GM23248 (cell line): ENCODE data around the gene PHF23. TPM values are rescaled to one million over a fixed set of nuclear protein-coding genes. Genes with fewer than 3 reads are reported as not detected.

Source experiments
- DNase-seq: peaks from one replicate; pipeline ENCODE4 v3.0.0-alpha.2; 2015
- H2AFZ ChIP-seq: fragments of 200-600 bp; sonication (generic); 2 replicates; pipeline ENCODE4 v1.6.1; 2016; ENCODE audit warnings: antibody characterized with exemption
- H3F3A ChIP-seq: fragments of 200-600 bp; sonication (generic); 2 replicates; pipeline ENCODE4 v1.6.1; 2016; ENCODE audit warnings: mild to moderate bottlenecking, antibody characterized with exemption, mixed run types; ENCODE audit not compliant: insufficient read depth
- H3K27ac ChIP-seq: fragments of 200-600 bp; sonication (generic); 2 replicates; pipeline ENCODE4 v1.5.1; 2016; ENCODE audit warnings: mild to moderate bottlenecking
- H3K27me3 ChIP-seq: fragments of 200-600 bp; sonication (generic); replicated peaks from 2 replicates; pipeline ENCODE4 v1.6.1; 2016; ENCODE audit warnings: mild to moderate bottlenecking; ENCODE audit not compliant: insufficient read depth
- H3K36me3 ChIP-seq: fragments of 200-600 bp; sonication (generic); 2 replicates; pipeline ENCODE4 v1.6.1; 2016; ENCODE audit warnings: low read depth, mild to moderate bottlenecking
- H3K4me1 ChIP-seq: fragments of 200-600 bp; sonication (generic); 2 replicates; pipeline ENCODE4 v1.6.1; 2016; ENCODE audit warnings: mild to moderate bottlenecking; ENCODE audit not compliant: insufficient read depth
- H3K4me2 ChIP-seq: fragments of 200-600 bp; sonication (generic); one replicate; pipeline ENCODE4 v1.6.1; 2016; ENCODE audit warnings: mild to moderate bottlenecking; ENCODE audit not compliant: unreplicated experiment
- H3K4me3 ChIP-seq: fragments of 200-600 bp; sonication (generic); 2 replicates; pipeline ENCODE4 v1.5.1; 2016; ENCODE audit warnings: mild to moderate bottlenecking
- H3K79me2 ChIP-seq: fragments of 200-600 bp; sonication (generic); 2 replicates; pipeline ENCODE4 v1.6.1; 2016; ENCODE audit warnings: mild to moderate bottlenecking; ENCODE audit not compliant: insufficient read depth
- H3K9ac ChIP-seq: fragments of 200-600 bp; sonication (generic); 2 replicates; pipeline ENCODE4 v1.6.1; 2016; ENCODE audit warnings: mild to moderate bottlenecking
- H3K9me2 ChIP-seq: fragments of 200-600 bp; sonication (generic); 2 replicates; pipeline ENCODE4 v1.6.1; 2016; ENCODE audit warnings: mixed run types, mild to moderate bottlenecking, moderate library complexity; ENCODE audit not compliant: insufficient read depth
- H3K9me3 ChIP-seq: fragments of 200-600 bp; sonication (generic); one replicate; pipeline ENCODE4 v1.6.1; 2017; ENCODE audit warnings: low read depth
- H4K20me1 ChIP-seq: fragments of 200-600 bp; sonication (generic); 2 replicates; pipeline ENCODE4 v1.6.0; 2016; ENCODE audit not compliant: insufficient read depth
- EZH2 ChIP-seq: fragments of 200-600 bp; sonication (generic); IDR thresholded peaks from 2 replicates; pipeline ENCODE4 v1.6.1; 2018; ENCODE audit warnings: antibody characterized with exemption, mild to moderate bottlenecking; ENCODE audit not compliant: insufficient read depth, poor library complexity, severe bottlenecking
- EZH2phosphoT487 ChIP-seq: fragments of 200-600 bp; sonication (generic); IDR thresholded peaks from 2 replicates; pipeline ENCODE4 v1.6.1; 2018; ENCODE audit warnings: antibody characterized with exemption, moderate library complexity, mild to moderate bottlenecking, low read depth; ENCODE audit not compliant: insufficient read depth
- WGBS, 2 experiments: methylation state at CpG; one replicate each; pipeline ENCODE4 v1.1.6; 2015 to 2017; ENCODE audit warnings: low lambda C conversion rate in 2 of 2, low coverage in 1 of 2; ENCODE audit errors: missing lambda C conversion rate in 2 of 2; 5-methylcytosine and 5-hydroxymethylcytosine counted together
- in situ Hi-C: fragments of 300-500 bp; cut with MboI; formaldehyde crosslinking; loops from 2 replicates; pipeline ENCODE4 v1.15.0; 2020
- microRNA counts: library from miRNA; unstranded; fragments of <30 nt; microRNA quantifications from one replicate; lab custom pipeline; 2016
- microRNA-seq: library from miRNA; unstranded; fragments of <30 nt; microRNA quantifications from one replicate; pipeline ENCODE4, GENCODE V29; 2016; ENCODE audit warnings: borderline number of aligned reads
- polyA plus RNA-seq: library from polyadenylated mRNA; unstranded; fragments of >200 nt; fragmentation: Nextera tagmentation; extraction: Ambion mirVana; gene quantifications from 2 replicates; pipeline ENCODE4 v1.2.1, GENCODE V29; 2016
- small RNA-seq: library from RNA; depleted of rRNA; stranded (forward); fragments of <200 nt; gene quantifications from one replicate; pipeline ENCODE3, GENCODE V24; 2014; ENCODE audit warnings: low read depth, low replicate concordance
- total RNA-seq: library from RNA; depleted of rRNA; stranded (reverse); fragments of >200 nt; shearing (Covaris generic); gene quantifications from 2 replicates; pipeline ENCODE4 v1.2.3, GENCODE V29; 2014; rRNA removed

The PHF23 gene
- total and polyA plus RNA-seq, 2 experiments from 2014 or later: 32.0 to 45.6 TPM

- Histone ChIP-seq H3F3A (no peaks in the 10 kb centered on the region), H2AFZ (no peak overlapping the region), H3K4me1 (no peaks in the 10 kb centered on the region), H3K79me2 (no peaks in the 10 kb centered on the region), H3K4me2 (no peak overlapping the region), H3K9me3 (no peaks in the 10 kb centered on the region), H3K9ac (no peak overlapping the region), H3K27ac (no peak overlapping the region), H3K27me3 (no peaks in the 10 kb centered on the region), H4K20me1 (no peaks in the 10 kb centered on the region), H3K4me3 (no peak overlapping the region), H3K36me3 (peaks cover 3% of the 10 kb centered on the region; the same call in 1 of the 2 replicates), H3K9me2 (no peaks in the 10 kb centered on the region)
- 82 to 90% methylated on average over 15 to 26 of the region's 26 CpGs for WGBS, 2 experiments
- no peak for TF ChIP-seq EZH2
- no peak for TF ChIP-seq EZH2phosphoT487
- peak; percentile 62 for DNase-seq
- in situ Hi-C loops: no loop called here
Measured at GRCh38 chr17:7191571-7192270, 47.5 kb downstream of the PHF23 start.

GRCh38 chr17:7191069-7191468 is 48.2 kb downstream of the PHF23 start:
- Histone ChIP-seq H3K4me2 (no peak overlapping the region), H3K27ac (no peak overlapping the region), H3K4me1 (no peaks in the 10 kb centered on the region), H3F3A (no peaks in the 10 kb centered on the region), H2AFZ (no peak overlapping the region), H3K9me3 (no peaks in the 10 kb centered on the region), H3K36me3 (no peaks in the 10 kb centered on the region; the same call in 1 of the 2 replicates), H3K9ac (no peak overlapping the region), H4K20me1 (no peaks in the 10 kb centered on the region), H3K9me2 (no peaks in the 10 kb centered on the region), H3K4me3 (no peak overlapping the region), H3K79me2 (no peaks in the 10 kb centered on the region), H3K27me3 (no peaks in the 10 kb centered on the region)
- TF ChIP-seq EZH2phosphoT487 (no peak), EZH2 (no peak)
- 95 to 97% methylated on average over 12 of the region's 12 CpGs for WGBS, 2 experiments
- in situ Hi-C loops: no loop called here
- DNase-seq: no peak

- no peak overlapping the region for H3K27ac ChIP-seq
- in situ Hi-C loops: no loop called here
- TF ChIP-seq EZH2 (no peak), EZH2phosphoT487 (no peak)
- H3K9ac ChIP-seq: no peak overlapping the region
- WGBS, 2 experiments: 86 to 97% methylated on average over 10 to 14 of the region's 14 CpGs
- H3K27me3 ChIP-seq: no peaks in the 10 kb centered on the region
- H3K9me3 ChIP-seq: no peaks in the 10 kb centered on the region
- no peaks in the 10 kb centered on the region; the same call in 1 of the 2 replicates for H3K36me3 ChIP-seq
- no peaks in the 10 kb centered on the region for H4K20me1 ChIP-seq
- no peak overlapping the region for H3K4me2 ChIP-seq
- H3F3A ChIP-seq: no peaks in the 10 kb centered on the region
- no peaks in the 10 kb centered on the region for H3K79me2 ChIP-seq
- no peak overlapping the region for H3K4me3 ChIP-seq
- H3K4me1 ChIP-seq: no peaks in the 10 kb centered on the region
- H3K9me2 ChIP-seq: no peaks in the 10 kb centered on the region
- no peak for DNase-seq
- H2AFZ ChIP-seq: no peak overlapping the region
Measured at GRCh38 chr17:7190276-7190917, 48.9 kb downstream of the PHF23 start.

- no peak overlapping the region for H3K4me3 ChIP-seq
- no peaks in the 10 kb centered on the region for H3F3A ChIP-seq
- no peak overlapping the region for H3K4me2 ChIP-seq
- 62 to 65% methylated on average over 7 of the region's 7 CpGs for WGBS, 2 experiments
- TF ChIP-seq EZH2phosphoT487 (no peak), EZH2 (no peak)
- H3K79me2 ChIP-seq: no peaks in the 10 kb centered on the region
- H4K20me1 ChIP-seq: no peaks in the 10 kb centered on the region
- peak; percentile 34 for DNase-seq
- H3K27me3 ChIP-seq: no peaks in the 10 kb centered on the region
- no peak overlapping the region for H3K9ac ChIP-seq
- in situ Hi-C loops: no loop called here
- no peaks in the 10 kb centered on the region; the same call in 1 of the 2 replicates for H3K36me3 ChIP-seq
- no peaks in the 10 kb centered on the region for H3K9me2 ChIP-seq
- H3K4me1 ChIP-seq: no peaks in the 10 kb centered on the region
- H3K9me3 ChIP-seq: no peaks in the 10 kb centered on the region
- no peak overlapping the region for H2AFZ ChIP-seq
- no peak overlapping the region for H3K27ac ChIP-seq
Measured at GRCh38 chr17:7186241-7186640, 53.0 kb downstream of the PHF23 start.

MicroRNAs encoded within 50 kb of the gene (microRNA counts, 767-probe panel; counts per million panel counts)
- microRNA hsa-miR-324-3p (lab: Ali Mortazavi, UCI) (447 counts per million, percentile 86 among the panel's probes with 10 or more counts), microRNA hsa-miR-324-5p (lab: Ali Mortazavi, UCI) (447 counts per million, percentile 86 among the panel's probes with 10 or more counts)

Small RNA genes within 50 kb of the gene (microRNA-seq; reads per million reads assigned to microRNA genes)
- gene MIR324: 3,371 reads per million, percentile 87 among the genes with 10 or more reads in this experiment

Small RNA genes within 50 kb of the gene (small RNA-seq; reads per million reads assigned to genes)
- gene AC120057.4 (not detected), gene MIR324 (0.25 reads per million), gene RF00019 (not detected)

Other genes with a start within 250 kb of the PHF23 start
Only the 30 nearest of the 36 such genes appear.
- gene SLC16A13, start 203.4 kb downstream of the PHF23 start, total RNA-seq: 0.25 TPM in 1 of 2 replicates, not detected in the other
- gene SLC16A13, start 203.4 kb downstream of the PHF23 start, polyA plus RNA-seq: 0.87 and 1.1 TPM in 2 replicates
- not detected in 2 replicates for gene SLC16A11, start 195.4 kb downstream of the PHF23 start, total RNA-seq
- 0.30 TPM in 1 of 2 replicates, not detected in the other for gene SLC16A11, start 195.4 kb downstream of the PHF23 start, polyA plus RNA-seq
- gene CLEC10A, start 159.2 kb downstream of the PHF23 start, total RNA-seq: not detected in 2 replicates
- not detected in 2 replicates for gene CLEC10A, start 159.2 kb downstream of the PHF23 start, polyA plus RNA-seq
- gene ASGR2, start 124.6 kb downstream of the PHF23 start, total RNA-seq: not detected in 2 replicates
- not detected in 2 replicates for gene ASGR2, start 124.6 kb downstream of the PHF23 start, polyA plus RNA-seq
- gene ASGR1, start 60.1 kb downstream of the PHF23 start, total RNA-seq: 0.97 TPM in 1 of 2 replicates, not detected in the other
- gene ASGR1, start 60.1 kb downstream of the PHF23 start, polyA plus RNA-seq: 0.63 and 0.75 TPM in 2 replicates
- 13.1 and 23.8 TPM in 2 replicates for gene DLG4, start 19.6 kb downstream of the PHF23 start, total RNA-seq
- 1.3 and 1.9 TPM in 2 replicates for gene DLG4, start 19.6 kb downstream of the PHF23 start, polyA plus RNA-seq
- gene ACADVL, start 19.5 kb downstream of the PHF23 start, total RNA-seq: 453 and 600 TPM in 2 replicates
- gene ACADVL, start 19.5 kb downstream of the PHF23 start, polyA plus RNA-seq: 386 and 441 TPM in 2 replicates
- gene DVL2, start 4.9 kb downstream of the PHF23 start, total RNA-seq: 41.2 and 45.8 TPM in 2 replicates
- 18.9 and 19.5 TPM in 2 replicates for gene DVL2, start 4.9 kb downstream of the PHF23 start, polyA plus RNA-seq
- gene GABARAP, start 3.0 kb upstream of the PHF23 start, total RNA-seq: 152 and 355 TPM in 2 replicates
- gene GABARAP, start 3.0 kb upstream of the PHF23 start, polyA plus RNA-seq: 845 and 847 TPM in 2 replicates
- 38.9 and 63.2 TPM in 2 replicates for gene CTDNEP1, start 12.3 kb upstream of the PHF23 start, total RNA-seq
- gene CTDNEP1, start 12.3 kb upstream of the PHF23 start, polyA plus RNA-seq: 30.0 and 30.7 TPM in 2 replicates
- gene ELP5, start 12.8 kb upstream of the PHF23 start, total RNA-seq: 25.9 and 32.9 TPM in 2 replicates
- 34.8 and 34.9 TPM in 2 replicates for gene ELP5, start 12.8 kb upstream of the PHF23 start, polyA plus RNA-seq
- gene CLDN7, start 23.0 kb upstream of the PHF23 start, total RNA-seq: 4.5 and 5.4 TPM in 2 replicates
- gene CLDN7, start 23.0 kb upstream of the PHF23 start, polyA plus RNA-seq: 1.7 and 2.3 TPM in 2 replicates
- gene SLC2A4, start 42.3 kb upstream of the PHF23 start, total RNA-seq: not detected in 2 replicates
- 0.08 TPM in 1 of 2 replicates, not detected in the other for gene SLC2A4, start 42.3 kb upstream of the PHF23 start, polyA plus RNA-seq
- 0.22 TPM in 1 of 2 replicates, not detected in the other for gene YBX2, start 55.2 kb upstream of the PHF23 start, total RNA-seq
- not detected in 2 replicates for gene YBX2, start 55.2 kb upstream of the PHF23 start, polyA plus RNA-seq
- 869 and 956 TPM in 2 replicates for gene EIF5A, start 68.2 kb upstream of the PHF23 start, total RNA-seq
- 998 and 1,047 TPM in 2 replicates for gene EIF5A, start 68.2 kb upstream of the PHF23 start, polyA plus RNA-seq
- gene GPS2, start 75.9 kb upstream of the PHF23 start, total RNA-seq: 50.1 and 81.3 TPM in 2 replicates
- gene GPS2, start 75.9 kb upstream of the PHF23 start, polyA plus RNA-seq: 53.8 and 59.4 TPM in 2 replicates
- gene NEURL4, start 89.9 kb upstream of the PHF23 start, total RNA-seq: 12.8 and 20.1 TPM in 2 replicates
- 2.0 and 2.1 TPM in 2 replicates for gene NEURL4, start 89.9 kb upstream of the PHF23 start, polyA plus RNA-seq
- 0.89 and 4.4 TPM in 2 replicates for gene ACAP1, start 97.1 kb upstream of the PHF23 start, total RNA-seq
- gene ACAP1, start 97.1 kb upstream of the PHF23 start, polyA plus RNA-seq: 15.6 and 15.7 TPM in 2 replicates
- 24.9 and 27.2 TPM in 2 replicates for gene KCTD11, start 112.7 kb upstream of the PHF23 start, total RNA-seq
- gene KCTD11, start 112.7 kb upstream of the PHF23 start, polyA plus RNA-seq: 15.5 and 16.2 TPM in 2 replicates
- not detected in 2 replicates for gene TMEM95, start 115.7 kb upstream of the PHF23 start, total RNA-seq
- gene TMEM95, start 115.7 kb upstream of the PHF23 start, polyA plus RNA-seq: not detected in 2 replicates
- 0.43 and 2.7 TPM in 2 replicates for gene TNK1, start 141.6 kb upstream of the PHF23 start, total RNA-seq
- 1.1 and 1.2 TPM in 2 replicates for gene TNK1, start 141.6 kb upstream of the PHF23 start, polyA plus RNA-seq
- 72.8 and 73.9 TPM in 2 replicates for gene PLSCR3, start 155.1 kb upstream of the PHF23 start, total RNA-seq
- gene PLSCR3, start 155.1 kb upstream of the PHF23 start, polyA plus RNA-seq: 136 and 153 TPM in 2 replicates
- 18.0 and 59.3 TPM in 2 replicates for gene TMEM256, start 164.6 kb upstream of the PHF23 start, total RNA-seq
- gene TMEM256, start 164.6 kb upstream of the PHF23 start, polyA plus RNA-seq: 40.1 and 44.2 TPM in 2 replicates
- gene NLGN2, start 168.4 kb upstream of the PHF23 start, total RNA-seq: 8.0 and 9.5 TPM in 2 replicates
- 3.3 and 3.5 TPM in 2 replicates for gene NLGN2, start 168.4 kb upstream of the PHF23 start, polyA plus RNA-seq
- gene SPEM1, start 180.9 kb upstream of the PHF23 start, total RNA-seq: not detected in 2 replicates
- gene SPEM1, start 180.9 kb upstream of the PHF23 start, polyA plus RNA-seq: not detected in 2 replicates
- not detected in 2 replicates for gene SPEM2, start 186.2 kb upstream of the PHF23 start, total RNA-seq
- not detected in 2 replicates for gene SPEM2, start 186.2 kb upstream of the PHF23 start, polyA plus RNA-seq
- not detected in 2 replicates for gene SPEM3, start 189.4 kb upstream of the PHF23 start, total RNA-seq
- gene SPEM3, start 189.4 kb upstream of the PHF23 start, polyA plus RNA-seq: not detected in 2 replicates
- 3.2 and 7.7 TPM in 2 replicates for gene TMEM102, start 196.0 kb upstream of the PHF23 start, total RNA-seq
- 3.4 and 4.3 TPM in 2 replicates for gene TMEM102, start 196.0 kb upstream of the PHF23 start, polyA plus RNA-seq
- gene FGF11, start 200.1 kb upstream of the PHF23 start, total RNA-seq: not detected in 2 replicates
- 0.22 and 0.36 TPM in 2 replicates for gene FGF11, start 200.1 kb upstream of the PHF23 start, polyA plus RNA-seq
- 3.9 and 4.9 TPM in 2 replicates for gene CHRNB1, start 205.6 kb upstream of the PHF23 start, total RNA-seq
- 3.5 and 4.2 TPM in 2 replicates for gene CHRNB1, start 205.6 kb upstream of the PHF23 start, polyA plus RNA-seq